Measurements from ENCODE around the gene TFCP2.

Gene TFCP2

DNA sequence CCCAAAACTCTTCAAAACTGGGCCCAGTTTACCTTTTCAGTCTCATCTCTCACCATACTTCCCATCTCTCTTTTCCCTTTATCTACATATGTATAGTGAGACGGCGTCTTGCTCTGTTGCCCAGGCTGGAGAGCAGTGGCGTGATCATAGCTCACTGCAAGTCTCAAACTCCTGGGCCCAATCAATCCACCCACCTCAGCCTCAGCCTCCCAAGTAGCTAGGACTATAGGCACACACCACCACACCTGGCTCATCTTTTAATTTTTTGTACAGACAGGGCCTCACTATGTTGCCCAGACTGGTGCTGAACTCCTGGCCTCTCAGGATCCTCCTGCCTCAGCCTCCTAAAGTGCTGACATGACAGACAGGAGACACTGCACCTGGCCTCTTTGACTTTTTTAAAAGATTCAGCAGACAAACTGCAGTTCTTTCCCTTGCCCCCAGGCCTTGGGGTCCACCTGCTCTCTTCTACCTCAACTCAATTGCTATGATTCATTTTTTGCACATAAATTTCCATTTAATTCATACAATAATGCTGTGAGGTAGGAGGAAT, 33.6 kb downstream of the TFCP2 start:
- no peak overlapping the region for H3K4me3 ChIP-seq (ENCODE audit: low read depth, low read length)
- TF ChIP-seq, protein P1, sequence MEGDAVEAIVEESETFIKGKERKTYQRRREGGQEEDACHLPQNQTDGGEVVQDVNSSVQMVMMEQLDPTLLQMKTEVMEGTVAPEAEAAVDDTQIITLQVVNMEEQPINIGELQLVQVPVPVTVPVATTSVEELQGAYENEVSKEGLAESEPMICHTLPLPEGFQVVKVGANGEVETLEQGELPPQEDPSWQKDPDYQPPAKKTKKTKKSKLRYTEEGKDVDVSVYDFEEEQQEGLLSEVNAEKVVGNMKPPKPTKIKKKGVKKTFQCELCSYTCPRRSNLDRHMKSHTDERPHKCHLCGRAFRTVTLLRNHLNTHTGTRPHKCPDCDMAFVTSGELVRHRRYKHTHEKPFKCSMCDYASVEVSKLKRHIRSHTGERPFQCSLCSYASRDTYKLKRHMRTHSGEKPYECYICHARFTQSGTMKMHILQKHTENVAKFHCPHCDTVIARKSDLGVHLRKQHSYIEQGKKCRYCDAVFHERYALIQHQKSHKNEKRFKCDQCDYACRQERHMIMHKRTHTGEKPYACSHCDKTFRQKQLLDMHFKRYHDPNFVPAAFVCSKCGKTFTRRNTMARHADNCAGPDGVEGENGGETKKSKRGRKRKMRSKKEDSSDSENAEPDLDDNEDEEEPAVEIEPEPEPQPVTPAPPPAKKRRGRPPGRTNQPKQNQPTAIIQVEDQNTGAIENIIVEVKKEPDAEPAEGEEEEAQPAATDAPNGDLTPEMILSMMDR (IDR thresholded peaks at IDR 0.05; ENCODE audit: low read depth, low read length): no peak
- in situ Hi-C loops (cut with HindIII; ENCODE audit: low sequenced_read_pairs): no loop called here
- DNase-seq (ENCODE audit: low read depth, low spot score): no peak

DNA sequence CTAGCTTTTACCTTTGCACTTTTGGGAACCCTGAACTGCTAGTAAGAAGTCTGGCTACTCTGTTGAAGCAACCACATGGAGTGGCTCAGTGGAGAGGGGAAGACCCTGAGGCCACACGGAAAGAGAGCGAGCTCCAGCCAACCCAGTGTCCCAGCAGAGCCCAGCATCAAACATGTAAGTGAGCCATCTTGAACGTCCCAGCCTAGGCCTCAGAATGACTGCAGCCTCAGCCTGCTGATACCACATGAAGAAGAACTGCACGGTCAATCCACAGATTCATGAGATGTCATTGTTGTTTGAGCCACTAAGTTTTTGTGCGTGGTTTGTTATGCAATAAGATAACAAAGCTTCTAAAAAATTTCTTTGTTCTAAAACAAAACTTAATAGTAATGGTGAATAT, 40.2 kb downstream of the TFCP2 start:
- no peak for DNase-seq (ENCODE audit: low read depth, low spot score)
- in situ Hi-C loops (cut with HindIII; ENCODE audit: low sequenced_read_pairs): no loop called here
- no peak overlapping the region for H3K4me3 ChIP-seq (ENCODE audit: low read depth, low read length)
- TF ChIP-seq, protein P1 (IDR thresholded peaks at IDR 0.05; ENCODE audit: low read depth, low read length): no peak

DNA sequence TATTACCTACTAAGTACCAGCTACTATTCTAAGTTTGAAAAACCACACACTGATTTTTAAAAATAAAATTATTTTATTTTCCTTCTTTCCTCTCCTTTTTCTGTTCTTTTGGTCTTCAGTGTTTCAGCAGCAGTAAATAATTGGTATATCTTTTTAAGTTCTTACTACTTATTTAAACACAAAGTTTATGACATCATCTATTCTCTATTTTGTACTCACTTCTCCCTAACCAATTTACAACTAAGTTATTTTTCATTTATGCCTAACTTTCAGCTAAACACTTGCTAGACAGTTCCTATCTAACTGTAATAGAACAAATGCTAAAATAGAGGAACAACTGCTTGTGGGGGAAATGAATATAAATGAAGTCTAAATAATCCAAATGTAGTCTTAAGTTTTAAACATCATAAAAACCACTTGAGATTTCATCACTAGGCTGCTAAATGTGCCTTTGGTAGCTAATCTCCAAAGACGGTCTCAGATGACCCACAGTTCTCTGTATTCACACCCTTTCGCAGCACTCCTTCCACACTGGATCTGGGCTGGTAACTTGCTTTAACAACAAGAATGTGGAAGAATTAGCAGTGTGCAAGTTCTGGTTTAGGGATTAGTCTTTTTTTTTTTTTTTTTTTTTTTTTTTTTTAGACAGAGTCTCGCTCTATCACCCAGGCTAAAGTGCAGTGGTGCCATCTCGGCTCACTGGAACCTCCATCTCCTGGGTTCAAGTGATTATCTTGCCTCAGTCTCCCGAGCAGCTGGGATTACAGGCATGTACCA, 41.0 kb downstream of the TFCP2 start:
- no peak overlapping the region for H3K4me3 ChIP-seq (ENCODE audit: low read depth, low read length)
- TF ChIP-seq, protein P1 (IDR thresholded peaks at IDR 0.05; ENCODE audit: low read depth, low read length): no peak
- DNase-seq (ENCODE audit: low read depth, low spot score): no peak
- in situ Hi-C loops (cut with HindIII; ENCODE audit: low sequenced_read_pairs): no loop called here

DNA sequence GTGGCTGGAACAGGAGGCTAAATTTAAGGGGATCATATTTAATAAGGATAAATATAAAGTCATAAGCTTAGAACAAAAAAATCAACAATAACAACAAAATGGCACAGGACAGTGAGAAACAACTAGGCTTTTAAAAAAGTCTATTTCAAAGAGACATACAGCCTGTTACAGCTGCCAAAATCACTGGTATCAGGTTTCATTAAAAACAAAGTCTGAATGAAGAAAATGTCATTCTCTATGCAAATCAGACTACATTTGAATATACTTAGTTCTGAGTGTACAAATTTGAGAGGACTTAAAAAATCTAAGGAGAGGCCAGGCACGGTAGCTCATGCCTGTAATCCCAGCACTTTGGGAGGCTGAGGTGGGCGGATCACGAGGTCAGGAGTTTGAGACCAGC, 44.0 kb downstream of the TFCP2 start:
- TF ChIP-seq, protein P1 (IDR thresholded peaks at IDR 0.05; ENCODE audit: low read depth, low read length): no peak
- no peak overlapping the region for H3K4me3 ChIP-seq (ENCODE audit: low read depth, low read length)
- DNase-seq (ENCODE audit: low read depth, low spot score): peak; percentile 34
- in situ Hi-C loops (cut with HindIII; ENCODE audit: low sequenced_read_pairs): no loop called here

DNA sequence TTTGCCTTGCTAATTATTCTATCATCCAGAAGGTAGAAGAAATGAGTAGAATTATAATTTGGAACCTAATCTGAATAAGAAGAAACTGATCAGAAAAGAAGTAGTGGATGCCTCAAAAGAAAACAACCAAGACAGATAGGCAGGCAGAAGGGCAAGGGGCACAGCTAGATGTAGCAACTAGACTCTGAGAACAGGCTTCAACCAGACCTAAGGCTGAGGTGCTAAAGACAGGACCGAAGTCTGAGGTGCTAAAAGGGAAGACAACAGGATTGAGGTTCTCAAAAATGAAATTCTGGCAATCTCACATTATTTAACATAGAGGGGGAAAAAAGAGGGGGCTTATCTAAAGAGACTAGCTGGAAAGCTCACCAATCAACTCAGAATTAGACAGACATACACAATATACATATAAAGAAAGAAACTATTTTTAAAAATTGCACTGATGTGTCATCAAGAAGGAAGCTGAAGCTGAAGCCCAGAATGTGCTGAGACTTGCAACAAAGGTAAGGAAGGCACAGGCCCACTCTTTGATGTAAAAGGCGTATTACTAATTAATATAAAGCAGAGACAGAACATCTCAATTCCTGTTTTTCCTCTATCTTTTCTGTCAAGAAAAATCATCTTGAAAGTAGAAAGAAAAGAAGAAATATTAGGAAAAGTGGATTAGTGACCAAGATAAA, 45.7 kb downstream of the TFCP2 start:
- in situ Hi-C loops (cut with HindIII; ENCODE audit: low sequenced_read_pairs): no loop called here
- no peak overlapping the region for H3K4me3 ChIP-seq (ENCODE audit: low read depth, low read length)
- TF ChIP-seq, protein P1 (IDR thresholded peaks at IDR 0.05; ENCODE audit: low read depth, low read length): no peak
- DNase-seq (ENCODE audit: low read depth, low spot score): no peak

DNA sequence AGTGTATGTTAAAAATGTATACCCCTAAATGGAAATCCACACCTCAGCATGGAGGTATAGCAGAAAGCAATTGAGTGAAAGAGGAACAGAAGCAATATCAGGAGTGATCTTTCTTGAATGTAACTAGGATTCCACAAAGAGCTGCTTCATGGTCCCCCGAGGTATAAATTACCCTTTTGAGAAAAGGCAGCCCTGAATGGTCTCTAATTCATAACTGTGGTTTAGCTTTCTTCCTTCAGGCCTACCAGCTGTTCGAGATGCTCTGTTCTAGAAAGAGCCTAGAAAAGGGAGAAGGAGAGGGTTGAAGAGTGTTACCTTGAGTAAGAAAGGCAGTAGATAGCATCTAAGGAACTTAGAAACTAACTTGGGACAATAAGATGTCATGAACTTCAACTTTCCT, 46.6 kb downstream of the TFCP2 start:
- DNase-seq (ENCODE audit: low read depth, low spot score): no peak
- TF ChIP-seq, protein P1 (IDR thresholded peaks at IDR 0.05; ENCODE audit: low read depth, low read length): no peak
- no peak overlapping the region for H3K4me3 ChIP-seq (ENCODE audit: low read depth, low read length)
- in situ Hi-C loops (cut with HindIII; ENCODE audit: low sequenced_read_pairs): no loop called here
